GM12872 (cell line): ENCODE results near the gene CBARP.

Experiments used
- CTCF ChIP-seq: IDR thresholded peaks from 3 replicates; pipeline ENCODE4 v1.5.1; 2011; ENCODE audit warnings: low read depth, mild to moderate bottlenecking, low read length, moderate library complexity; ENCODE audit not compliant: insufficient read depth

The CBARP gene

GRCh38 chr19:1264801-1265614 lies 27.2 kb upstream of the CBARP start:
- no peak for TF ChIP-seq CTCF

GRCh38 chr19:1263188-1263587 lies 25.4 kb upstream of the CBARP start:
- TF ChIP-seq CTCF, result no peak

GRCh38 chr19:1262623-1263123 lies 24.9 kb upstream of the CBARP start:
- TF ChIP-seq CTCF, result no peak

- TF ChIP-seq CTCF, result no peak
These were observed 24.2 kb upstream of the CBARP start for GRCh38 chr19:1261798-1262622.

- TF ChIP-seq CTCF, result peak; percentile 39; the same call in 2 of the 3 replicates
These were observed 23.7 kb upstream of the CBARP start for GRCh38 chr19:1261538-1261797.

- no peak for TF ChIP-seq CTCF
These were observed 23.1 kb upstream of the CBARP start for GRCh38 chr19:1260749-1261537.
